ENCODE data around the gene AGR3.

Gene AGR3

DNA sequence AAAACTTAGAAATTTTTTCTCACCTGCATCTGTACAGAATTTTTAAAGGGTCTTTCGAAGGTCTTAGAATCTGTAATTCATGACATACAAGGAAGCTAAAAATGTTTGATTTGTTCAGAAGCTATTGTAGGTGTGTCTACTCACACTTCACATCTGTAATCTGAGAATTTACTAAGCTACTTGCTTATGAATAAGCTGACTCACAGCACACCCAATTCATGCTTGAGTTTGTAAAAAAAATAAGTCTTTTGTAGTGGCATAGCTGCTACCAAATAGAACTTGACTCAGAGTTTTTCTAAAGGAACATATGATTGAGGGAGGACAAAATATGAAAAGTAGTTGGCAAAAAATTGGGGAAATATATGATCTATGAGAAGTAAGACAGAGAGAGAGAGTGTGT lies 64.2 kb downstream of the AGR3 start:
- Histone ChIP-seq H2AFZ (ENCODE audit: low read length) (peak overlapping the region; percentile 28), H3K4me1 (ENCODE audit: control insufficient read depth in 2 of 2, insufficient read depth in 1 of 2, low read depth in 1 of 2, low read length in 2 of 2) (no peaks in the 10 kb centered on the region), H3K14ac (ENCODE audit: low read length) (no peak overlapping the region), H3K27ac (replicated peaks; ENCODE audit: low read length) (no peak overlapping the region), H2AK5ac (ENCODE audit: low read depth, low read length) (no peak overlapping the region), H2BK15ac (ENCODE audit: low read length) (no peak overlapping the region), H4K8ac (ENCODE audit: low read depth, low read length) (no peak overlapping the region), H2BK5ac (ENCODE audit: low read length) (no peak overlapping the region), H3K23ac (ENCODE audit: low read depth, low read length, poor library complexity) (no peak overlapping the region), H3K18ac (ENCODE audit: low read length) (no peak overlapping the region), H3K36me3 (replicated peaks in 1 of 2; ENCODE audit: control insufficient read depth in 2 of 2, insufficient read depth in 2 of 2, low read length in 2 of 2) (no peaks in the 10 kb centered on the region), H3K4me3 (ENCODE audit: low read length in 2 of 2) (no peak overlapping the region), H3K79me1 (ENCODE audit: low read depth, low read length) (no peaks in the 10 kb centered on the region), H3K27me3 (ENCODE audit: control insufficient read depth in 3 of 3, insufficient read depth in 3 of 3, low read depth in 1 of 3, low read length in 3 of 3) (no peaks in the 10 kb centered on the region), H3K9me3 (replicated peaks in 1 of 2; ENCODE audit: control insufficient read depth in 2 of 2, insufficient read depth in 1 of 2, low read depth in 1 of 2, low read length in 2 of 2) (no peaks in the 10 kb centered on the region), H4K91ac (ENCODE audit: low read depth, low read length, poor library complexity) (no peak overlapping the region), H2BK12ac (ENCODE audit: low read length) (no peak overlapping the region), H3K9ac (ENCODE audit: low read depth, low read length, poor library complexity) (no peak overlapping the region), H2BK120ac (ENCODE audit: low read depth, low read length) (no peak overlapping the region), H3K4ac (ENCODE audit: low read length) (no peak overlapping the region), H3K4me2 (ENCODE audit: insufficient read depth, low read length, poor library complexity, severe bottlenecking) (no peak overlapping the region)
- no CpG with 5 or more reads among the region's 1 CpG for WGBS, 2 donors (ENCODE audit: extremely low coverage in 2 of 2, insufficient read length in 2 of 2, insufficient replicate concordance in 1 of 2)
- no peak for DNase-seq (ENCODE audit: low spot score)

DNA sequence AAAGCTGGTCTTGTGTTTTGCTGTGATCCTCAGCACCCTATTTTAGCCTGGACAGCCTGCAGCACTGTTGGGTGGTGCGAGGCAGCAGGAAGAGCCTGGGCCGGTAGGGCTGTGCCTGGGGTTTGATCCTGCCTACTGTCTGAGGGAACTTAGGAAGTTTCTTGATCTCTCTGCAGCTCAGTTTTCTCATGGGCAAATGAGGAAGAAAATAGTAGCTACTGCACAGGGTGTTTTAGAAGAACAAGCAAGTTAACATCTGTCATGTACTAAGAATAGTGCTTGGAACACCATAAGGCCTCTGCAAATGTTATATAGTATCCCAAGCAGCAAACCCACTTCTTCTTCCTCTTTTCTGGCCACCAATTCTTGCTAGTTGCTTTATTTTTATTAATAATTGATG lies 65.0 kb downstream of the AGR3 start:
- H3K4me1 ChIP-seq (ENCODE audit: control insufficient read depth in 2 of 2, insufficient read depth in 1 of 2, low read depth in 1 of 2, low read length in 2 of 2), result no peaks in the 10 kb centered on the region
- no peak overlapping the region for H3K9ac ChIP-seq (ENCODE audit: low read depth, low read length, poor library complexity)
- H4K91ac ChIP-seq (ENCODE audit: low read depth, low read length, poor library complexity), result no peak overlapping the region
- H3K27ac ChIP-seq (replicated peaks; ENCODE audit: low read length), result no peak overlapping the region
- WGBS, 2 donors (ENCODE audit: extremely low coverage in 2 of 2, insufficient read length in 2 of 2, insufficient replicate concordance in 1 of 2), result no CpG with 5 or more reads among the region's 2 CpGs
- no peak overlapping the region for H2BK15ac ChIP-seq (ENCODE audit: low read length)
- no peak overlapping the region for H2AK5ac ChIP-seq (ENCODE audit: low read depth, low read length)
- no peak overlapping the region for H3K18ac ChIP-seq (ENCODE audit: low read length)
- no peak overlapping the region for H4K8ac ChIP-seq (ENCODE audit: low read depth, low read length)
- H3K4me2 ChIP-seq (ENCODE audit: insufficient read depth, low read length, poor library complexity, severe bottlenecking), result no peak overlapping the region
- no peak overlapping the region for H2BK120ac ChIP-seq (ENCODE audit: low read depth, low read length)
- H3K79me1 ChIP-seq (ENCODE audit: low read depth, low read length), result no peaks in the 10 kb centered on the region
- H2BK12ac ChIP-seq (ENCODE audit: low read length), result no peak overlapping the region
- H3K27me3 ChIP-seq (ENCODE audit: control insufficient read depth in 3 of 3, insufficient read depth in 3 of 3, low read depth in 1 of 3, low read length in 3 of 3), result no peaks in the 10 kb centered on the region
- no peak overlapping the region for H2BK5ac ChIP-seq (ENCODE audit: low read length)
- no peaks in the 10 kb centered on the region for H3K36me3 ChIP-seq (replicated peaks in 1 of 2; ENCODE audit: control insufficient read depth in 2 of 2, insufficient read depth in 2 of 2, low read length in 2 of 2)
- no peak overlapping the region for H3K14ac ChIP-seq (ENCODE audit: low read length)
- no peak for DNase-seq (ENCODE audit: low spot score)
- H3K4me3 ChIP-seq (ENCODE audit: low read length in 2 of 2), result no peak overlapping the region
- H3K9me3 ChIP-seq (replicated peaks in 1 of 2; ENCODE audit: control insufficient read depth in 2 of 2, insufficient read depth in 1 of 2, low read depth in 1 of 2, low read length in 2 of 2), result no peaks in the 10 kb centered on the region
- no peak overlapping the region for H3K4ac ChIP-seq (ENCODE audit: low read length)
- H3K23ac ChIP-seq (ENCODE audit: low read depth, low read length, poor library complexity), result no peak overlapping the region
- peak overlapping the region; percentile 51 for H2AFZ ChIP-seq (ENCODE audit: low read length)

GRCh38 chr7:16815001-16815400 lies 66.8 kb downstream of the AGR3 start:
- no peak overlapping the region for H4K8ac ChIP-seq (ENCODE audit: low read depth, low read length)
- no peak overlapping the region for H3K4me2 ChIP-seq (ENCODE audit: insufficient read depth, low read length, poor library complexity, severe bottlenecking)

DNA sequence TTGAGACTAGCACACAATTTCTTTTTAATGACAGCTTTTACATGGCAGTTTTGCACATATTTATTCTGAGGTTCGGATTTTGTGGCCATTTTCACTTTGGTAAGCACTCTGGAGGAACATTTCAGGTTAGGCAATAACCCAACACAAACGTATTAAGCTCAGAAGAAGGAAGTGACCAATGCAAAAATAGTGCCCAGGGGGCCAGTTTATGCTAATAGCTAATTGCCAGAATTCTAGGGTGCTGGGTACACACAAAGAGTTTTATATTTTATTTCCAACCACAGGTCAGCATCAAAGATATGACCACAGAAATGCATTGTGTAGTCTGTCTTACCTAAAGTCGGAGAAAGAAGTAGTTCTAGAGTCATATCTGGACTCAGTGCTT lies 68.6 kb downstream of the AGR3 start:
- no peaks in the 10 kb centered on the region for H3K4me1 ChIP-seq (ENCODE audit: control insufficient read depth in 2 of 2, insufficient read depth in 1 of 2, low read depth in 1 of 2, low read length in 2 of 2)
- WGBS, 2 donors (ENCODE audit: extremely low coverage in 2 of 2, insufficient read length in 2 of 2, insufficient replicate concordance in 1 of 2), result no CpG with 5 or more reads among the region's 3 CpGs
- DNase-seq (ENCODE audit: low spot score), result no peak

More at GRCh38 chr7:16815001-16815400, 66.8 kb downstream of the AGR3 start:
- no peak overlapping the region for H2BK120ac ChIP-seq (ENCODE audit: low read depth, low read length)
- no peaks in the 10 kb centered on the region for H3K9me3 ChIP-seq (replicated peaks in 1 of 2; ENCODE audit: control insufficient read depth in 2 of 2, insufficient read depth in 1 of 2, low read depth in 1 of 2, low read length in 2 of 2)
- H3K4me3 ChIP-seq (ENCODE audit: low read length in 2 of 2), result no peak overlapping the region
- H3K14ac ChIP-seq (ENCODE audit: low read length), result no peak overlapping the region
- H2BK15ac ChIP-seq (ENCODE audit: low read length), result no peak overlapping the region
- no peaks in the 10 kb centered on the region for H3K4me1 ChIP-seq (ENCODE audit: control insufficient read depth in 2 of 2, insufficient read depth in 1 of 2, low read depth in 1 of 2, low read length in 2 of 2)
- H2BK5ac ChIP-seq (ENCODE audit: low read length), result no peak overlapping the region
- WGBS, 2 donors (ENCODE audit: extremely low coverage in 2 of 2, insufficient read length in 2 of 2, insufficient replicate concordance in 1 of 2), result no CpG with 5 or more reads among the region's 2 CpGs
- no peak for DNase-seq (ENCODE audit: low spot score)
- no peak overlapping the region for H3K4ac ChIP-seq (ENCODE audit: low read length)
- H3K27ac ChIP-seq (replicated peaks; ENCODE audit: low read length), result no peak overlapping the region
- H3K18ac ChIP-seq (ENCODE audit: low read length), result no peak overlapping the region
- H3K9ac ChIP-seq (ENCODE audit: low read depth, low read length, poor library complexity), result no peak overlapping the region
- no peaks in the 10 kb centered on the region for H3K27me3 ChIP-seq (ENCODE audit: control insufficient read depth in 3 of 3, insufficient read depth in 3 of 3, low read depth in 1 of 3, low read length in 3 of 3)
- no peak overlapping the region for H4K91ac ChIP-seq (ENCODE audit: low read depth, low read length, poor library complexity)
- H3K79me1 ChIP-seq (ENCODE audit: low read depth, low read length), result no peaks in the 10 kb centered on the region
- H3K23ac ChIP-seq (ENCODE audit: low read depth, low read length, poor library complexity), result no peak overlapping the region
- no peak overlapping the region for H2AK5ac ChIP-seq (ENCODE audit: low read depth, low read length)
- no peak overlapping the region for H2BK12ac ChIP-seq (ENCODE audit: low read length)
- peak overlapping the region; percentile 9 for H2AFZ ChIP-seq (ENCODE audit: low read length)
- H3K36me3 ChIP-seq (replicated peaks in 1 of 2; ENCODE audit: control insufficient read depth in 2 of 2, insufficient read depth in 2 of 2, low read length in 2 of 2), result no peaks in the 10 kb centered on the region

More for the DNA sequence above, 68.6 kb downstream of the AGR3 start:
- no peak overlapping the region for H4K8ac ChIP-seq (ENCODE audit: low read depth, low read length)
- no peak overlapping the region for H3K4me3 ChIP-seq (ENCODE audit: low read length in 2 of 2)
- no peak overlapping the region for H2AK5ac ChIP-seq (ENCODE audit: low read depth, low read length)
- no peak overlapping the region for H2BK12ac ChIP-seq (ENCODE audit: low read length)
- no peak overlapping the region for H3K14ac ChIP-seq (ENCODE audit: low read length)
- H2AFZ ChIP-seq (ENCODE audit: low read length), result no peak overlapping the region
- H3K18ac ChIP-seq (ENCODE audit: low read length), result no peak overlapping the region
- no peak overlapping the region for H3K4me2 ChIP-seq (ENCODE audit: insufficient read depth, low read length, poor library complexity, severe bottlenecking)
- no peaks in the 10 kb centered on the region for H3K36me3 ChIP-seq (replicated peaks in 1 of 2; ENCODE audit: control insufficient read depth in 2 of 2, insufficient read depth in 2 of 2, low read length in 2 of 2)
- no peak overlapping the region for H3K9ac ChIP-seq (ENCODE audit: low read depth, low read length, poor library complexity)
- no peaks in the 10 kb centered on the region for H3K9me3 ChIP-seq (replicated peaks in 1 of 2; ENCODE audit: control insufficient read depth in 2 of 2, insufficient read depth in 1 of 2, low read depth in 1 of 2, low read length in 2 of 2)
- H3K4ac ChIP-seq (ENCODE audit: low read length), result no peak overlapping the region
- H3K23ac ChIP-seq (ENCODE audit: low read depth, low read length, poor library complexity), result no peak overlapping the region
- no peak overlapping the region for H2BK120ac ChIP-seq (ENCODE audit: low read depth, low read length)
- H2BK15ac ChIP-seq (ENCODE audit: low read length), result no peak overlapping the region
- H3K79me1 ChIP-seq (ENCODE audit: low read depth, low read length), result no peaks in the 10 kb centered on the region
- H3K27ac ChIP-seq (replicated peaks; ENCODE audit: low read length), result no peak overlapping the region
- no peak overlapping the region for H2BK5ac ChIP-seq (ENCODE audit: low read length)
- H4K91ac ChIP-seq (ENCODE audit: low read depth, low read length, poor library complexity), result no peak overlapping the region
- H3K27me3 ChIP-seq (ENCODE audit: control insufficient read depth in 3 of 3, insufficient read depth in 3 of 3, low read depth in 1 of 3, low read length in 3 of 3), result no peaks in the 10 kb centered on the region

All from neuronal stem cell (in vitro differentiated cells).